Measurements from ENCODE around the gene CPT2.

DNA sequence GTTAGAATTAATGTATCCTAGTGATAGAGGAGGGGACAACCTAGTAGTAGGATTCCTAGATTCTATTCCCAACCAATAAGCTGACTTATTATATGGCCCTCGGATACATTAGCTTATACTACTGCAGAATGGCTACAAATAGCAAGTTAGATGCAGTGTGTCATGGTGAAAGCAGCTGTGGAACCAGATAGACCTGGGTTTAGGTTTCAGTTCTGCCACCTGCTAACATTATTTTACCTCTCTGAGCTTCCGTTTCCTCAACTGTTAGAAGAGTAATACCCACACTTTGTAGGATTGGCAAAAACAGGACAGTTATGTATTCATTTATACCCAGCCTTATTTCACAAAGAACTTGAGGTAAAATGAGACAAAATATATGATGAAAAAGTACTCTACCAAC, 63.3 kb downstream of the CPT2 start:
- no peak for TF ChIP-seq POLR2AphosphoS5 (IDR thresholded peaks at IDR 0.05; ENCODE audit: low read depth, low read length)
- no peak for TF ChIP-seq POLR2A (IDR thresholded peaks at IDR 0.05; ENCODE audit: low read depth, low read length)
